Sigmoid colon (tissue), 4 donors: ENCODE results near the gene KRTAP5-6.

ENCODE experiments used
- CTCF ChIP-seq, 4 experiments: fragments of 450-650 bp in 3 of 4; fragments of 200-600 bp in 1 of 4; IDR thresholded peaks; one replicate each; pipeline ENCODE4 v1.5.1; 2016 to 2019; ENCODE audit warnings: antibody characterized with exemption in 4 of 4, mild to moderate bottlenecking in 3 of 4, moderate library complexity in 2 of 4
- EP300 ChIP-seq, 4 donors: sonication (generic); formaldehyde crosslinking; IDR thresholded peaks; one replicate each; pipeline ENCODE4 v1.6.1; 2017; ENCODE audit warnings: antibody characterized with exemption in 4 of 4
- POLR2A ChIP-seq, 2 donors: fragments of 450-650 bp; IDR thresholded peaks; one replicate each; pipeline ENCODE4 v1.6.1; 2016; ENCODE audit warnings: antibody characterized with exemption in 2 of 2, mild to moderate bottlenecking in 2 of 2, moderate library complexity in 2 of 2
- POLR2AphosphoS5 ChIP-seq, 4 donors: sonication (generic); formaldehyde crosslinking; IDR thresholded peaks; one replicate each; pipeline ENCODE4 v1.6.1; 2017; ENCODE audit warnings: antibody characterized with exemption in 4 of 4

GRCh38 chr11:1734641-1735081 lies 37.7 kb downstream of the KRTAP5-6 start:
- no peak for TF ChIP-seq CTCF (IDR thresholded peaks at IDR 0.05)
- TF ChIP-seq EP300 (IDR thresholded peaks at IDR 0.05), result no peak
- TF ChIP-seq POLR2A (IDR thresholded peaks at IDR 0.05), result no peak
- TF ChIP-seq POLR2AphosphoS5 (IDR thresholded peaks at IDR 0.05), result no peak
